CMK (cell line): ENCODE data around the gene ACOX1.

Source experiments
- DNase-seq: peaks from one replicate; pipeline ENCODE4 v3.0.0-alpha.2; 2010; ENCODE audit warnings: low read depth

Gene ACOX1

GRCh38 chr17:75933808-75934207 is 45.2 kb downstream of the ACOX1 start:
- DNase-seq: no peak

- DNase-seq: no peak
Measured at GRCh38 chr17:75932852-75933251, 46.1 kb downstream of the ACOX1 start.

- no peak for DNase-seq
Measured at GRCh38 chr17:75931062-75931461, 47.9 kb downstream of the ACOX1 start.

DNA sequence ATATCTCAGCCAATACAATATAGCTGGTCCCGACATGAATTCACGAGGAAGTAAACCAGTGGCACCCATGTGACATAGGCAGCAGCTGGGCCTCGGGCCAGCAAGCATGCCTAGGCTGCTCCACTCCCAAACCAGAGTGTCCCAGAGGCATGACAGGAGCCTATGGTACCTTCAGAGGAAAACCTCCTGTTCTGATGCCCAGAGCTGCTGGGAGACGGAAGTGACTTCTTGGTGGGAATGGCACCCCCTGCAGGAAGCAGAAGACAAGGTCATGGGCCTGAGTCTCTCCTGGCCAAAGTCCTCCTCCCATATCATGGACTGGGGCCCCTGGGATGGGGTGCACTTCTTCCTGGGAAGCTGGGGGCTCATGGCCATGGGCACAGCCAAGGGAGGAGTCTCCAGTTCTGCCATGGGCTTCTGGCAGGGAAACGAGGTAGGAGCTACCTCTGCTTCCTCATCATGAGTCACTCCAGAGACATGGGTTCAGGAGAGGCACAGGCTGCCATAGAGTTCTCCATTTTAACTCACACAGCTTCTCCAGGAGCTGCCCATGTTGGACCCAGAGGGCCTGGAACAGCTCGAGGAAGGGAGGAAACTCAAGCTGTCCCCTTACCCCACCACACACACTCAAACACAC is 51.6 kb downstream of the ACOX1 start:
- no peak for DNase-seq

GRCh38 chr17:75926456-75926855 is 52.5 kb downstream of the ACOX1 start:
- DNase-seq: no peak

DNA sequence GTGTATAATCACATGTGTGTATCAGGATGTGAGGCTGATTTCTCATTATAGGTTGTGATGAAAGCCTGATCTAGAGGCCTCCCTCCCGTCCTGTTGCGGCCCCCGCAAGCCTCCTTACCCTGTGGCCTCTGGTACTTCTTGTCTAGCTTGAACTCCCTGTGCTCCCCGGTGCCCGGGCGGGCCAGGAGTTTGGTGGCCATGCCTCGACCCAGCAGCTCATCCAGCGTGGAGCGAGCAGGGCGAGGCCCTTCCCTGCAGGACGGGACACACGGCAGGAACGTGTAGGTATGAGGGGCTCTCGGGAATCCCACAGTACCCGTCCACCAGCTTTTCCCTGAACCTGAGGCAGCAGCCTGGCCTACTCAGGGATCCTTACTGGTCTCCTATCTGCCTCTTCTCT is 53.1 kb downstream of the ACOX1 start:
- no peak for DNase-seq

- no peak for DNase-seq
Measured at GRCh38 chr17:75925103-75925502, 53.9 kb downstream of the ACOX1 start.

GRCh38 chr17:75922963-75923874 is 55.7 kb downstream of the ACOX1 start:
- DNase-seq: no peak

GRCh38 chr17:75922173-75922961 is 56.6 kb downstream of the ACOX1 start:
- no peak for DNase-seq

DNA sequence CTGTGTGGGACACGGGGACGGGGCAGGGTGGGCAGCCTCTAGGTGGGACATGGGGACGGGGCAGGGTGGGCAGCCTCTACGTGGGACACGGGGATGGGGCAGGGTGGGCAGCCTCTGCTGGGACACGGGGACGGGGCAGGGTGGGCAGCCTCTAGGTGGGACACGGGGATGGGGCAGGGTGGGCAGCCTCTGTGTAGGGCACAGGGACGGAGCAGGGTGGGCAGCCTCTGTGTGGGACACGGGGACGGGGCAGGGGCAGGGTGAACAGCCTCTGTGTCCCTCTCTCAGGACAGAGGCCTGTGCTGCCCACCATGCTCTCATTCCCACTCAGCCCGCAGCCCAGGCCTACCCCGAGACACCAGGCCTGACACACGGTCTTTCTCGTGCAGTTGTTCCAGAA is 57.4 kb downstream of the ACOX1 start:
- no peak for DNase-seq

DNA sequence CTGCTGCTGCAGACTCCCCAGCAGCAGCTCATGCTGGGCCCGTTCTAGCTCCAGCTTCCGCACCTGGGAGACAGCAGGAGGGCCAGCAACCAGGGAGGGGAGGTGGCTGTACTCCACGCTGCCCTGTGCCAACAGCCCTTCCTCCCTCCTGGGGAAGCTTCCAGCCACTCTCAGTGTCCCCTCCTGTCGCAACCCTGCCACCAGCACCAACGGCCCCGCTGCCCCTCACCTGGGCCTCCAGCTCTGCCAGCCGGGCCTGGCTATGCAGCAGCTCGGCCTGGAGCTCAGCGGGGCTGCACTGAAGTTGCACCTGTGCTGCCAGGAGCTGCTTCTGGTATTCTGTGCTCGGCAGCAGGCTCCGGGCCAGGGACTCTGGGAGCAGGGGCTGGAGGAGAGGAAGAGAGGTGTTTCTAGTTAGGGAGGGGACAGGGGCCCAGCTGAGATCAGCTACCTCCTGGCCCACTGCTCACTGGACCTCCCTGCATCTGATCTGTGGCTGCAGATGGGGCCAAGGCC is 58.9 kb downstream of the ACOX1 start:
- DNase-seq: no peak

DNA sequence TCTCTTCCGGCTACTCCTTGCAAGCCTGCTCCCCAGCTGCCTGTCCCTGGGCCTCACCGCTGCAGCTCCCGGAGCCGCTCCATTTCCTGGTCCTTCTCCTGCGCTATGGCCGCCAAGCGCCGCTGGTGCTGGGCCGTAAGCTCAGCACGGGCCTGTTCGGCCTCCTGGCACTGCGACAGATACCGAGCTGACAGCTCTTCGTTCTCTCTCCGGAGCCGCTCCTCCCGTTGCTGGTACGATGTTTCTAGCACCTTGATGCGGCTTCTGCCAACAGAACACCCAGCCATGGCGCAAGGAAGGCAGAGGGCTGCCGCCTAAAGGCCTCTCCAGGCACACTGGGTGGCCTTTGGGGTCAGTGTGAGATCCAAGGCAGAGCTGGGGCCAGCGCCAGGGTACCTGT is 59.4 kb downstream of the ACOX1 start:
- DNase-seq: no peak

- no peak for DNase-seq
Measured at GRCh38 chr17:75917917-75918445, 61.0 kb downstream of the ACOX1 start.

DNA sequence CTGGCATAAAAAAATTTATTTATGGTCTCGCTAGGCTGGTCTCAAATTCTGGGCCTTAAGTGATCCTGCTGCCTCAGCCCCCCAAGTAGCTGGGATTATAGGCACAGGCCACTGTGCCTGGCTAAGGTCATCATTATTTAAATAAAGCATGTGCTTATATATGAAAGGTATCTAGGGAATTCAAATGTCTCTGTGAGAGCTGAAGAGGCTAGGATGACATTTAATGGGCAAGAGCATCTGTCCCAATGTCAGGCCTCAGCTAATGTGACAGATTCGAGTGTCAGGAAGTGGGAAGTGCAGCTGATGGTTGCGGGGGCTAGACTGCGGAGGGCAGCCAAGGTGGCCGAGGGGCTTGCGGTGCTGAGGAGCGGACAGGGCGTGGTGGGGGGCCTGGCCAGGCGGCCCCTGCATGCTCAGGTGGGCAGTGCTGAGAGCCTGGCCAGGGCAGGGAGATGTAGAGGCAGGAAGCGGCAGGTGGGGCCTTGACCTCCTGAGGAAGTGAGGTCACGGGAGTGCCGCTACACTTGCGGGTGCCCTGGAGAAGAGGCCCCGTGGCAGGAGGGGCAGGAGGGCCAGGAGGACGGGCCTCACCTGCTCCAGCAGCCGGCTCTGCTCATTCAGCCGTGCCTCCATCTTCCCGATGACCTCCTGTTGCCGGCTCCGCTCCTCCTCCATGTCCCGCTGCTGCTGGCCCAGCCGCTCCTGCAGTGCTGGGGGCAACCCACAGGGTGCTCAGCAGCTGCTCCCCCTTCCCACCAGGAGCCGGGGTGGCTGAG is 61.6 kb downstream of the ACOX1 start:
- DNase-seq: no peak

DNA sequence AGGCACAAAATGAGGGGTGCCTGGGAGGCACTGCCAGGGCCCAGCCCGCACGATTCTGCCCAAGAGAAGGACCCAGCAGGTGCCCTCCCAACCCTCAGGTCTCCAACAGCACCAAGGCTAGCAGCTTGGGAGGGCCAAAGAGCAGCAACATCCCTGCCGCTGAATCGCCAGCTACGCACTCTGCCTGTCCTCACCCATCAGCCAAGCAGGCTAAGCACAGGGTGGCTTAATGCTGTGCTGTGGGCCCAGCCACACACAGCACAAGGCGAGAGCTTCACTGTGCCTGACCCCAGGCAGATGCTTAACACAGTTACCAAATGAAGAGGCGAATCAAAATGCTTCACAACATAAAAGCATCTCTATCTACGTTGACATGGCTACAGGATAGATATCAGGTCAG is 63.7 kb downstream of the ACOX1 start:
- DNase-seq: no peak

GRCh38 chr17:75914643-75915267 is 64.2 kb downstream of the ACOX1 start:
- DNase-seq: no peak

DNA sequence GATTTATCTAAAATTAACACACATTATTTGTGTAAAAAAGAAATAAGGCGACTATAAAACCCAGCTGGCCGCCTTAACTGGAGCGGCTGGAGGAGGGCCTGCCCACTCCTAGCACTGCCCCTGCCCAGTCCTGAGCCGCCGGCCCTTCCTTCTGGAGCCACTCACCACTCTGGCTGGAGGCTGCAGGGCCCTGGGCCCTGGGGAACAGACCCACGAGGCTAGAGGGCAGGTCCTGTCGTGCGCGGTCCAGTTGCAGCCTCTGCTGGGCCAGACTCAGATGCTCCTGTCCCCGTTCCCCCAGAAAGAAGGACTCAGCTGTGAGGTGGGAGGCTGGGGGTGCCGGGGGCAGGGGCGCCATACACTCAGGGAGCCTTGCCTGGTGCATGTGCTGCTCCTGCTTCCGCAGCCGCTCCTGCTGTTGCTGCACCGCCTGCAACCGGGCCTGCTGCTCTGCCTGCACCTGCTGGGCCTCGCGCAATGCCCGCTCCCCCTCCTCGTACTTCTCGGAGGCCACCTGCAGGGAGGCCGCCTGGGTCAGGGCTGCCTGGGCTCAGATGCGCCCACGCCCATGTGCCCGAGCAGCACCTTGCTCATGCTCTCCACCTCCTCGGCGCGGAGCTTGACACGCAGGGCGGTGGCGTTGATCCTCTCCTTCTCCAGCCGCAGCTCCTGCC is 65.3 kb downstream of the ACOX1 start:
- DNase-seq: no peak

GRCh38 chr17:75910699-75911098 is 68.3 kb downstream of the ACOX1 start:
- DNase-seq: no peak

DNA sequence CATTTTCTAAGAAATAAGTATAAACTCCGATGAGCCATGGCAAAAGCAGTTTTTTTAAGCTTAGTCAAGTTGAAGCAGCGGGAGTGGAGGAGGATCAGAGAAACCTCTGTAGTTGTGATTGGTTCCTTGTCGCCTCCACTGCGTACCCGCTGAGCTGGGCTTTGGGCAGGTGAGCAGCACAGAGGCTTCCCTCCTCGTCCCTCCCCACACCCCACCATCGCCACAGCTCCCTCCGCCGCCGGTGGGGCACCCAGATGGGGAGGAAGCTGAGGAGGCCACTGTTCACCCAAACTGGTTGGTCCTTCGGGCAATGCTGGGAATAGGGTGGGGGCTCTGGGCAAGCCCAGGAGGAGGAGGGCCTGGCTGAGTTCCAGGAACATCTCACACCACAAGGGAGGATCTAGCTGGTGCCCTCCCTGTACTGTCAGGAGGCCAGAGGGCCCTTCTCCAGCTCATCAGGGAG is 69.1 kb downstream of the ACOX1 start:
- DNase-seq: no peak
